ENCODE data around the gene GALNT8.

GALNT8 gene

DNA sequence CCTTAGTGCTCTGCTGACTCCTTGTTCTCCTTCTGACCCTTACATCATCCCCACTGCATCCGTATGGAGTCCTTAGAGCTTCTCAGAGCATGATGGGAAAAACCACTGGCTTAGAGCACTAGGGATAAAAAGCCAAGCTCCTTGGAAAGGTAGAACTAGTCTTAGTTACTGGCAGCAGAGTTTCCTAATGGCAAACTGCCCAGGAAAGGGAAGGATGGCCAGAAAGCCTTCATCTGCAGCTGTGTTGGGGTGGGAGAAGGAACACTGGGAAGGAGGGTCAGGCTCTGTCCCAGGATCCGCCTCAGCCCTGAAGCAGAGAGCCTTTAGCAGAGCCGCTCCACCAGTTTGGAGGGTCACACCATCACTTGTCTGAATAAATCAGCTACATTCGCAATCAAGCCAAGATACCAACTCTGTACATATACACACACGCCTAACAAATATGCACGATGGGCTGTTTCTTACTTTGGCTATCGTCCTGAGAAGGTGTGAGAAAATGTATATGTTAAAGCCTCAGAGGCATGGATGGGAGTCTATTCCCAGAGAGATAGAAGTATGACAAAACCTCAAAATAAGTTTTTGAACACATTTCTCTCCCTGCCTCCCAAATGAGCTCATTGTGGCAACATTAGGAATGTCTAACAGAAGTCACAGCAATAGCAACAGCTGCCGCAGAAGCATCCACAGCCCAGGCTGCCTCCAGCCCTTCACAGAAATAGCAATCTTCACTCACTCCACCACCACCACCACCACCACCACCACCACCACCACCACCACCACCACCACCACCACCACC, 18.6 kb upstream of the GALNT8 start:
- no peak overlapping the region for H3K4me2 ChIP-seq (ENCODE audit: low read depth, low read length, poor library complexity, severe bottlenecking)
- H3K4me3 ChIP-seq (ENCODE audit: low read length, poor library complexity, severe bottlenecking), result no peak overlapping the region
- TF ChIP-seq, protein P1, sequence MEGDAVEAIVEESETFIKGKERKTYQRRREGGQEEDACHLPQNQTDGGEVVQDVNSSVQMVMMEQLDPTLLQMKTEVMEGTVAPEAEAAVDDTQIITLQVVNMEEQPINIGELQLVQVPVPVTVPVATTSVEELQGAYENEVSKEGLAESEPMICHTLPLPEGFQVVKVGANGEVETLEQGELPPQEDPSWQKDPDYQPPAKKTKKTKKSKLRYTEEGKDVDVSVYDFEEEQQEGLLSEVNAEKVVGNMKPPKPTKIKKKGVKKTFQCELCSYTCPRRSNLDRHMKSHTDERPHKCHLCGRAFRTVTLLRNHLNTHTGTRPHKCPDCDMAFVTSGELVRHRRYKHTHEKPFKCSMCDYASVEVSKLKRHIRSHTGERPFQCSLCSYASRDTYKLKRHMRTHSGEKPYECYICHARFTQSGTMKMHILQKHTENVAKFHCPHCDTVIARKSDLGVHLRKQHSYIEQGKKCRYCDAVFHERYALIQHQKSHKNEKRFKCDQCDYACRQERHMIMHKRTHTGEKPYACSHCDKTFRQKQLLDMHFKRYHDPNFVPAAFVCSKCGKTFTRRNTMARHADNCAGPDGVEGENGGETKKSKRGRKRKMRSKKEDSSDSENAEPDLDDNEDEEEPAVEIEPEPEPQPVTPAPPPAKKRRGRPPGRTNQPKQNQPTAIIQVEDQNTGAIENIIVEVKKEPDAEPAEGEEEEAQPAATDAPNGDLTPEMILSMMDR (conservative IDR thresholded peaks at IDR 0.05; ENCODE audit: low read length), result no peak
- TF ChIP-seq EZH2phosphoT487 (IDR thresholded peaks at IDR 0.05; ENCODE audit: borderline replicate concordance), result no peak
- H2AFZ ChIP-seq (ENCODE audit: low read length), result no peak overlapping the region
- no peaks in the 10 kb centered on the region for H3K9me2 ChIP-seq (replicated peaks; ENCODE audit: low read depth, low read length)
- no peaks in the 10 kb centered on the region for H3K27me3 ChIP-seq (ENCODE audit: insufficient read depth, low read length, poor library complexity, severe bottlenecking)
- H4K20me1 ChIP-seq (ENCODE audit: insufficient read depth, low read length, poor library complexity, severe bottlenecking), result no peaks in the 10 kb centered on the region
- H3K79me2 ChIP-seq (ENCODE audit: insufficient read depth, low read length), result no peaks in the 10 kb centered on the region
- H3K4me1 ChIP-seq (ENCODE audit: insufficient read depth, low read length, poor library complexity, severe bottlenecking), result no peaks in the 10 kb centered on the region
- H3K9ac ChIP-seq (ENCODE audit: low read depth, low read length, poor library complexity, severe bottlenecking), result no peak overlapping the region
- H3F3A ChIP-seq (ENCODE audit: low read depth), result no peaks in the 10 kb centered on the region
- H3K9me3 ChIP-seq (ENCODE audit: insufficient read depth, low read depth, low read length), result no peaks in the 10 kb centered on the region
- H3K36me3 ChIP-seq (ENCODE audit: insufficient read depth, low read length), result no peaks in the 10 kb centered on the region

DNA sequence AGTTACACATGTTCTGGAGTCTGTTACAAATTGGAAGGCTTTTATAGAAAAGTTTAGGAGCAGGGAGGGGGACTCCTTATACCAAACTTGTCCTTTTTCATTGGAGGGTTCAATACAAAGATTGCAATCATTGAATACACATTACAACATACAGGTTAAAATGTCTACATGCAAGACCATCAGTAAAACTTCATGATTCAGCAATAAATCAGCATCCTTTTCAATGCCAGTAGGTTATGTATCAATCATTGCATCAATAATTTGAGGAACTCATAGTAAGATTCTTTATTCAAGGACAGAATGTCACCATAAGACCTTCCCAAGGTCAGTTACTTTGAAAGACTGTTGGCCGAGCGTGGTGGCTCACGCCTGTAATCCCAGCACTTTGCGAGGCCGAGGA, 16.5 kb upstream of the GALNT8 start:
- H3K9me2 ChIP-seq (replicated peaks; ENCODE audit: low read depth, low read length), result no peaks in the 10 kb centered on the region
- H3F3A ChIP-seq (ENCODE audit: low read depth), result no peaks in the 10 kb centered on the region
- no peaks in the 10 kb centered on the region for H3K36me3 ChIP-seq (ENCODE audit: insufficient read depth, low read length)
- no peak for TF ChIP-seq EZH2phosphoT487 (IDR thresholded peaks at IDR 0.05; ENCODE audit: borderline replicate concordance)
- TF ChIP-seq, protein P1 (conservative IDR thresholded peaks at IDR 0.05; ENCODE audit: low read length), result no peak
- H3K4me1 ChIP-seq (ENCODE audit: insufficient read depth, low read length, poor library complexity, severe bottlenecking), result no peaks in the 10 kb centered on the region
- no peak overlapping the region for H3K4me3 ChIP-seq (ENCODE audit: low read length, poor library complexity, severe bottlenecking)
- H3K79me2 ChIP-seq (ENCODE audit: insufficient read depth, low read length), result no peaks in the 10 kb centered on the region
- no peaks in the 10 kb centered on the region for H4K20me1 ChIP-seq (ENCODE audit: insufficient read depth, low read length, poor library complexity, severe bottlenecking)
- no peaks in the 10 kb centered on the region for H3K9me3 ChIP-seq (ENCODE audit: insufficient read depth, low read depth, low read length)
- no peak overlapping the region for H2AFZ ChIP-seq (ENCODE audit: low read length)
- H3K27me3 ChIP-seq (ENCODE audit: insufficient read depth, low read length, poor library complexity, severe bottlenecking), result no peaks in the 10 kb centered on the region
- no peak overlapping the region for H3K4me2 ChIP-seq (ENCODE audit: low read depth, low read length, poor library complexity, severe bottlenecking)
- H3K9ac ChIP-seq (ENCODE audit: low read depth, low read length, poor library complexity, severe bottlenecking), result no peak overlapping the region

DNA sequence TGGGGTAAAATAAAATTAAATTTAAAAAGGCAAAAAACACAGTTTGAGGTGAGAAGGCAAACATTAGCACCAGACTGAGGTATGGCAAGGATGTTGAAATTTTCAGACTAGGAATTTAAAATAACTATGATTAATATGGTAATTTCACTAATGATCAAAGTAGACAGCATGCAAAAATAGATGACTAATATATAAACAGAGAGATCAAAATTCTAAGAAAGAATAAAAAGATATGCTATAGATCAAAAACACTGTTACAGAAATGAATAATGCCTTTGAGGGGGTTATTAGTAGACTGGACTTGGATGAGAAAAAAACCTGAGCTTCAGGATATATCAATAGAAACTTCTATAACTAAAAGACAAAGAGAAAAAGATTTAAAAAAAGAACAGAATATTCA, 14.4 kb upstream of the GALNT8 start:
- Histone ChIP-seq H3K79me2 (ENCODE audit: insufficient read depth, low read length) (no peaks in the 10 kb centered on the region), H4K20me1 (ENCODE audit: insufficient read depth, low read length, poor library complexity, severe bottlenecking) (no peaks in the 10 kb centered on the region), H2AFZ (ENCODE audit: low read length) (no peak overlapping the region), H3K36me3 (ENCODE audit: insufficient read depth, low read length) (no peaks in the 10 kb centered on the region), H3F3A (ENCODE audit: low read depth) (no peaks in the 10 kb centered on the region), H3K9me3 (ENCODE audit: insufficient read depth, low read depth, low read length) (no peaks in the 10 kb centered on the region), H3K4me1 (ENCODE audit: insufficient read depth, low read length, poor library complexity, severe bottlenecking) (no peaks in the 10 kb centered on the region), H3K9ac (ENCODE audit: low read depth, low read length, poor library complexity, severe bottlenecking) (no peak overlapping the region), H3K9me2 (replicated peaks; ENCODE audit: low read depth, low read length) (no peaks in the 10 kb centered on the region), H3K27me3 (ENCODE audit: insufficient read depth, low read length, poor library complexity, severe bottlenecking) (no peaks in the 10 kb centered on the region), H3K4me3 (ENCODE audit: low read length, poor library complexity, severe bottlenecking) (no peak overlapping the region), H3K4me2 (ENCODE audit: low read depth, low read length, poor library complexity, severe bottlenecking) (no peak overlapping the region)
- TF ChIP-seq, protein P1 (conservative IDR thresholded peaks at IDR 0.05; ENCODE audit: low read length), result no peak
- TF ChIP-seq EZH2phosphoT487 (IDR thresholded peaks at IDR 0.05; ENCODE audit: borderline replicate concordance), result no peak
